NCI-H82 (cell line): ENCODE results near the gene OS9.
A peak's percentile ranks its signal among the peaks of the same experiment; 100 is the strongest.

Experiments used
- DNase-seq: peaks from one replicate; lab custom pipeline; 2025; lab: John Stamatoyannopoulos, UW

The OS9 gene

DNA sequence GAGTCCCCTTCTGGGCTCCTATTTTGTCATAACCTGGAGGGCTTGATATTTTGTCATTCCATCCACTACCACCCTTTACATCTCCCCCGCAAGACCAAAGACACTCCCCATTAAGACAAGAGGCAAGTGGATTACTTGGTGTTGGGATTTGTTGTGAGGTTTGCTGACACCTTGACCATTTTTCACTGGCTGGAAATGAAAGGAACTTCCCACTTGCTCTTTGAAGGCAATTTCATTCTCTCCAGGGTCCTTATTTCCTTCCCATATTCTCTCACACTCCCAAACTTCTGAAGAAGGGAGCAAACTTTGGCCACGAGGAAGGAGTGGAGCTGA, 29.7 kb downstream of the OS9 start:
- no peak for DNase-seq

DNA sequence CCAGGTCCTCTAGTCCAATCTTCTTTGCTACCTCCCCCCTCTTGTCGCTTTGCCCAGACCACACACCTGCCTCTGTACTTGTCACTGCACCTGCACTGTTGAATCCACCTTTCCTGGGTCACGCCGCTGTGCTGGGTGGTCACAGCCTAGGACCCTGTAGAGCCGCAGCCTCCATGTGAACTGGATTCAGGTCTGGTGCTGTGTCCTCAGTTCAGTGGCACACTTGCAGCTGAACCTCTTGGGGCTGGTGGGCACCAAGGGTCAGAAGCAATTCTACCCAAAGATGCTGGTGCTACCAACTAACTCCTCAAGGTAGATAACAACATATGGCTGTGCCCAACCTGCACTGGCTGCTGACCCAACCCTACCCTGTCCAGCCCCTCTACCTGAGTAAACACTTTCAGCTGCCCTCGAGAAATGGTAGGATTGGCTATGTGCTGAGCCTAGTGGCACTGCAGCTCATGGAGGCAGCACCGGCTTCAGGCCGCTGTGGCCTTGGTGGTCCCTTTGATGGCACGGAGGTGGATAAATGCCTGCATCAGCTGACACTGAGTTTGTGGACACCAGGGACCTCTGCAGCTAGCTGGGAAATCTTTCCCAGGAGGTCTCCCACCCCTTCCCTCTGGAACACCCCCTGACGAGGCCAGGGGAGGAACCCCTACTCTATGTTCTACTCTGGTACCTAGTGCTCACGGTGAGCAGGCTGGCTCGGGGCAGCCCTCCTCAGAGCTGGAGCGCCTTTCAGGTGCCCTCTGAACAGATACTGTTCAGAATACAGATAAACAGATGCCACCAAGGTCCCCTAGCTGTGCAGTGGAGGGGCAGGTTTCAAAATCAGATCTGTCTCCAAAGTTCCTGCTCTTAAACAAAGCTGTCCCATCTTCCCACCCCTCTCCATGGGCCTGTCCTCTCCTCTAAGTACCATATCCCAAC, 30.3 kb downstream of the OS9 start:
- no peak for DNase-seq

DNA sequence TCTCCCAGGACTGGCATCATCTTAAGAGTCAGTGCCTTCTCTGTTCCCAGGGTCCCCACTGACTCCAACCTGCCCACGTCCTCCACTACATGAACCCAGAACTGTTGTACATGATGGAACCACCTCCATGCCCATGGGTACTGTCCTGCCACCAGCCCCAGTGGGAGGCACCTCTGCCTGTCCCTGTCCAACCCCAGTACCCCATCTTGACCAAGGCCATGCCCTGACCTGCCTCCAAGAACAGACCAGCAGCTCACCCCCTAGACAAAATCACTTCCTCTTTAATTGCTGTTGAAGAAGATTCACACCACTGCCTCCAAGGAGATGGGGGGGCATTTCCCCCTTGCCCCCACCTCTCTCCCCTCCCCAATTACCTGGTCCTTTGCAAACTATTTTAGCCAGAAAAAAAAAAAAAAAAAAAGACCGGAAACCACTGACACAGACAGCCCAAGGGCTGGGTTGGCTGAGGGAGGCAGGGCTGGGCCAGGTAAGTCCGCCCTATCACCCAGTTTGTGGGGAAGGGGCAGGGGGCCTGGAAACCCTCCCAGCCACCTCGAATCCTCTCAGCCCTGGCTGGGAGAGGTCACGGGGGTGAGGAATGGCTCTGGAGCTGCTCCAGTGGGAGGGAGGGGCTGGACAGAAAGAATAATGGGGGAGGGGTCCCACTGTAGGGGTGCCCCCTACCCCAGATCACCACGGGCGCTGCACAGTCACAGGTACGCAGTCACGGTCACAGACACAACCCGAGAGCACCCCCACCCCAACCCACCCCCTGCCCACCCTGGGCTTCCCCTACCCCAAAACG, 31.2 kb downstream of the OS9 start:
- no peak for DNase-seq

DNA sequence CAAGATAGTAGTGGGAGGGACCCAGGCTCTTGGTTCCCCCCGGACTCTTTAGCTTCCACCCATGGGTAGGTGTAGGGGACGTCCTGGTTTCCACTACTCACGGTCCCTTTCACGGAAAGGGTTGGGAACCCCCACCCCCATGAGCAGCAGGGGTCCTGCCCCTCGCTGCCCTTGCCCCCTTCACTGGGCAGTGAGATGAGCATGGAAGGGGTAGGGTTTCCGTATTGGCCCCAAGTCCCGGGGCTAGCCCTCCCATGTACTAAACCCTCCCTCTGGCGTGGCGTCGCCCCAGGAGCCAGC, 31.9 kb downstream of the OS9 start:
- DNase-seq: no peak

DNA sequence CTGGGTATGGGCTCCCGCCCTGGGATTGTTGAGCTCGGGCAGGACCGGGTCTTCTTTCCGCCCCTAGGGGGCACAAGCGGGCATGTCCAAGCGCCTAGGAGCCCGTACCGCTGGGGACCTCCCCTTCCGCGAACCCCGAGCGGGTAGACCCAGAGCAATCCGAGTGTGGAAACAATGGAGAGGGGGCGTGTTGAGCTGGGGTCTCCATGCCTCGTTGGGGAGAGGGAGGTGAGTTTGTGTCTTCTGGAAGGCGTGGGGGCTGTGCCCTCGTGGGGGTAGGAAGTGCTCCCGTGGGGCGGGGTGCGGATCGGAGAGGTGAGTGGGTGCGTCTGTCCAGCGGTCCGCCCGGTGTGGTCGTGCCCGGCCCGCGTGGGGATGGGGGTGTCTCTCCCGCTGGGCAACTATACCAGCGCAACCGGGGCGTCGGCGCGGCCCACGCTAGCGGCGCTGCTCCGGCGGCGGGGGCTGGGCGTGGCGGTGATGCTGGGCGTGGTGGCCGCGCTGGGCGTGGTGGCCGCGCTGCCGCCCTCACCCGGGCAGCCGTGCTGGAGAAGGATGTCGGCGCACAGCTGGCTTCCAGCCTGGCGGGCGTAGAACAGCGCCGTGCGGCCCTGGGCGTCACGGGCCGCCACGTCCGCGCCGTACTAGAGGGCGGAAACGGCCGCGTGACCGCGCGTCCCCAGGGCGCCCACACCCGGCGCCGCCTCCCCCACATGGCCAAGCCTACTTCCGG, 32.4 kb downstream of the OS9 start:
- peak; percentile 95 for DNase-seq

DNA sequence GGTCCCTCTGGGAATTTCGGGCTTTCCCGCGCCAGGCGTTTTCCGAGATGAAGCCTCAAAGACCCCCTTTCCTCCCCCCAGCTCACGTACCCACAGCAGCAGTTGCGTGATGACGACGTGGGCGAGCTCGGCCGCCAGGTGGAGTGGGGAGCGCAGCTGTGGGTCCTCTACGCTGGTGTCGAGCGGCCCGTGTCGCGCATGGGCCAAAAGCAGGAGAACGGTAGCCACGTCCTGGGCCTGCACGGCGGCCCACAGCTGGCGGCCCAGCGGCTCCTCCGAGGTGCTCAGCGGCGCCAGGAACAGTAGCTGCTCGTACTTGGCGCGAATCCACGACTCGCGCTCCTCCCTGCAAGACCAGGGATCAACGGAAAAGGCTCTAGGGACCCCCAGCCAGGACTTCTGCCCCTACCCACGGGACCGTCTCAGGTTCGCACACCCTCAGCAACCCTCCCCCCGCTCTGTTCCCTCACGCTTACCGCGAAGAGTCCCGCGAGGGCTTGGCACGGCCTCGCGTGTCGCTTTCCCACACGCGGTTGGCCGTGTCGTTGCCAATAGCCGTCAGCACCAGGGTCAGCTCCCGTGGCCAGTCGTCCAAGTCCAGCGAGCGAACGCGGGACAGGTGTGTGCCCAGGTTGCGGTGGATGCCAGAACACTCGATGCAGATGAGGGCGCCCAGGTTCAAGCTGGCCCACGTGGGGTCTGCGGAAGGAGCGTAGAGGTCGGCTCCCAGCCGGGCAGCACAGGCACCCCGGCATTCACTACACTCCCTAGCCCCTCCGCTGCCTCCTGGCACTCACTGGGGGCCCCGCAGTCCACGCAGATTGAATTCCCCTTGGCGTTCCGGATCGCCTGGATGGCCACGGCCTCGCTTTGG, 33.2 kb downstream of the OS9 start:
- DNase-seq: no peak

DNA sequence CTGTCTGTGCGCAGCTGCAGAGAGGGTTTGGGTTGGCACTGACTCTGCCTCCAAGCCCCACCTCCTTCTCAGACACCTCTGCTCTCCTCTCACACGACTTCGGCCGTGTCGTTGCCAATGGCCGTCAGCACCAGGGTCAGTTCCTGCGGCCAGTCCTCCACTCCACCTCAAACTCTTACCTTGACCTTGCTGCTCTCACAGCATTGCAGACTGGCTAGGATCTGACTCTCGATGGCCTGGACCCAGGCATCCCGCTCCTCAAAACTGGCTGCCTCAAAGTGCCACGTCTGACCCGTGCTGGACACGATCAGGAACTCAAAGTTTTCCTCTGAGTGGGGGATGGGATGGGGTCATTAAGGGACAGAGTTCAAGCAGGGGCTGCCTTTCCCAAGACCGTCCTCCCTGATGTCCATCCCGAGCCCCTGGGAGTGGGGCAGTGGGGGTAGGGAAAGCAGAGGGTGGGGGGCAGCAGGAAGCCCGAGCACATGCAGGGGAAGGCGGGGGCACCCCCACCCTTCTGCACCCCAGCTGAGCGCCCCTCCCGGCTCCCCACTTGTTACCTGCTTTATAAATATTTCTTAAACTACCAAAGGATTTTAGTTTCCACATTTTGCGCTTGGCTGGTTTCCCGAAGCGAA, 33.9 kb downstream of the OS9 start:
- DNase-seq: no peak

DNA sequence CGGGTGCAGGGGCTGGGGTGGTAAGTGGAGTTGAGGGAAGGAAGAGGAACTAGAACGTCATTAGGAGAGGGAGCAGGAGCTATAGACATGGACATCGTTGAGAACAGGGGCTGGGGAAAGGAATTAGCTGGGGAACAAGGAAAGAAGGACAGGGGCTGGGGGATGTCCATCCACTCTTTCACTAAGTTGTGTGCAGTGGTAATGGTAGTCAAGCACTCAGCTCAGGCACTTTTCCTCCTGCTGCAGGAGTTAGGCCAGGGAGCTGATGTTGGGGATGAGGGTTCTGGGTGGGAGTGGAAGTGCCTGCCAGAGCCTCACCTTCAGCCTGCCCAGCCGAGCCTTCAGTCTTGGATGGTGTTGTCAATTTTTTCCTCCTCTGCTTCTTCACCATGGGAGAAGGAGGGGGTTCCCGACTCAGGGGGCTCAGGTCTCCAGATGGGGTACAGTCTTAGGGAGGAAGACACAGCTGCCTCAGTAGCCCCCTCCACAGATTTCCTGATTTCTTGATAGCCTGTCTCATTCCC, 35.5 kb downstream of the OS9 start:
- no peak for DNase-seq

DNA sequence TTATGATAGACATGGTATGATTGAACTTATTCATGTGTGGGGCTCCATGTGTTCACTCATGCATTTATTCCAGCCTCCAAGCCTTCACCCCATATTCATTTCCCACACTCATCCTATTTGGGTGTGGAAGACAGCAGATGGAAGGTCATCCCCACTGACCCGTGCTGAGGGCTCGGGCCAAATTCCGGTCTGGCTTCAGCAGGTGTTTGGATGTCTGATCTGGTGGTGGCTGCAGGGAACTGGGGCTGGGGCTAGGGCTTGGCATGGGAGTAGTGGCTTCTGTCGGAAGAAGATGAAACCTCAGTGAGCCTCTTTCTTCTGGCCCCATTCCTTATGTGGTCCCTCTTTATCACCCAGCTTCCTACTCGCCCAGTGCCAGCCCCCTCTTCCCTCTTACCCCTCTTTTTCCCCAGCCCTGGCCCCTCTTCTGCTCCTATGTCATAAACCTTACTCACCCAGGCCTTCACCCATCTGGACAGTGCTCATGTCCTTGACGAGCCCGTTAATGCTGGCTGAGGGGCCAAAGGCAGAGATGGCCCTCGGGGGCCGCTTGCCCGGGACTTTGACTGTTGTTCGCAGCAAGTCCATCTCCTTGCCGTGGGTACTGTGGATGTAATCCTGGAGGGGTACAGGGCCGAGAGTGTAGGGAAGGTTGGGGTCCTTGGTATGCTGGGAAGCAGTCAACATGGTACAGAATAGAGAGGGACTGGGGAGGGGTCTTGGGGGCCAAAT, 36.6 kb downstream of the OS9 start:
- no peak for DNase-seq

DNA sequence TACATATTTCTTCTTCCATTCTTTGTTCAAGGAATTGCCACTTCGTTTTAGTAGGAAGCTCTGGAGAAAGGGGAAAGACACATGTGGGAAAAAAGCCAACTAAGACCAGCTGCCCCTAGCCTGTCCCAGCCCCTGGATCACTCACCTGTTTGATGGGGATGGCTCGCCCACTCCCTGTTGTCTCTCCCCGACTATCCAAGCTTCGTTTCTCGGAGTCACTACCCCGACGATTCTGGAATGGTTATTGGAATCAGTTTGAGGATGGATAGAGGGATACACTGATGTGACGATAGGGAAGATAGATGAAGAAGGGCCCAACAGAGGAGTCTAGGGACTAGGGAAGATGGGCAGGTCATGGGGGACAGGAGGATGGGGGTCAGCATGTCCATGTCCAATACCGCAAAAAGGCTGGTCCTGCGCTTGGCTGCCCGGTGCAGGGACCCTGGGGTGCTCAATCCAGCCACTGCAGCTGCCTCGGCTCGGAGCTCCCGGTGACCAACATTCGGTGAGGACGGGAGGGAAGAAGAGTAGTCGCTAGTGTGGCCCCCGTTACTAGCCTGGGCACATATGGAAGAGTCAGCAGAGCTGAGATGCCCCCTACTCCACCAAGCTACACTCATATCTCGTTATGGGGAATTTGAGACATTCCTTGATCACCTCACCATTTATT, 37.6 kb downstream of the OS9 start:
- no peak for DNase-seq

DNA sequence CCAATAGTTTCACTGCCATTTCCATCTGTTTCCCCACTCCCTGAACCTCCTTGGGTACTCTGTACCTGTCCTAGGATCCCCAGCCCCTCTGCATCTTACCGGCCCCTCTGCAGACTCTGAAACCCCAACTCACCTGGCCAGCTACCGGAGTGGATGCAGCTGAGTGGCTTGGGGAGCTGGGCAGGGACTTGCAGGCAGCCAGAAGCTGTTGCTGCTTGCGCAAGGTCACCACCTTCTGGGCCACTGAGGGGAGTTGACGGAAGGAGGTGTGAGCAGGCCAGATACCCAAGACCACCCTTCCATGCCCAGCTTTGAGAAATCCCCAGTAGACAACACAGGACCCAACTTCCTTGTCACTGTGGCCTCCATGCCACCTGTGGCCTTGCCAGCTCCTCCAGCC, 38.3 kb downstream of the OS9 start:
- no peak for DNase-seq

DNA sequence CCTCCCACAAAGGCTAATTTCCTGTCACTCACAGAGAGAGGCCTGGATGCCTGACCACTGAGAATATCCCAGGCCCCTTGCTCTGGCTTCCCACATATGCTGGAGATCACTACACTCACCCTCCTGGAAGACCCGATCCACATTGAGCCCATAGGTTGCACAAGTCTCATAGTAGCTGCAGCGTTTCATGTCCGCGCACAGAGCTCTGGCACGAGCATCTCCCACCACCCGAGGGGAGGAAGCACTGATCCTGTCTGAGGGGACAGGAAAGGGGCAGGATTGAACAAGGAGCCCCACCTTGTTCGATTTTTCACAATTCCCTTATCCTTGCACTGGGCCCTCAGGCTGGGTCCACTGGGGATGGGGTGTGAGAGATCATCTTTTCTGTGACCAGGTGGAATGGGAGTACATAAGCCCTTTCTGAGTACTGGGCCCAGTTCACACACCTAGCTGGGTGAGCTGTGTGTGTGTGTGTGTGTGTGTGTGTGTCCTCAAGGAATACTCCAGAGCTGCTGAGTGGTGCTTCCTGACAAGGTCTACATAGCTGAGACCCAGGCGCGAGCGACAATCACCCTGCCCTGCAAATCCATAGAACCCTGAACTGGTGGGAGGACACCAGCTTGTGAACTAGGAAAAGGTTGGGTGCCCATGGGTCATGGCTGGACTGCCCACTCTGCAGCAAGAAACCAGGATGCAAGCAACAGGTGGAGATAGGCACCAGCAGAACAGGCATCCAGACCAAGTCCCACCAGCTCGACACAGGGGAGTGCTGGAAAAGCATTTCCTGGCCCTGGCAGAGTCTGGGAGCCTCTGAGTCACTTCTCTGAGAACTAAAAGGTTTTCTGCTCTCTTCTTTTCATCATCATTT, 39.0 kb downstream of the OS9 start:
- no peak for DNase-seq

DNA sequence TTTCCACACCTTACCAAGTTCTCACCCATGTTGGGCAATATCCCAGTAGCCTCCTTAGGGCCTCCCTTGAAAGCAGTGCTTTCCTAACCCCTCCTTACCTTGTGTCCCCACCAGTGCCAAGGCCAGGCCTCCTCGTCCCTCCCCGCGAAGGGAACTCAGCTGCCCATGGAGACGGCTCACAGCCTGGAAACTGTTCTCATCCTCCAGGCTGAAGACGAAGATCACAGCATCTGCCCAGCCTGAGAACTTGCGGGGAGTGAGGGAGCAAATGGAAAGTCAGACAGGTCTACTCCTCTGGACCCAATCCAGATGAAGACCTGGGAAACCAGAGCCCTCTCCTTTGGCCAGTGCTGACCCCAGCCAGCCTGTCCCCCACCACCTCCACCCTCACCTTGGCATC, 40.0 kb downstream of the OS9 start:
- DNase-seq: no peak

DNA sequence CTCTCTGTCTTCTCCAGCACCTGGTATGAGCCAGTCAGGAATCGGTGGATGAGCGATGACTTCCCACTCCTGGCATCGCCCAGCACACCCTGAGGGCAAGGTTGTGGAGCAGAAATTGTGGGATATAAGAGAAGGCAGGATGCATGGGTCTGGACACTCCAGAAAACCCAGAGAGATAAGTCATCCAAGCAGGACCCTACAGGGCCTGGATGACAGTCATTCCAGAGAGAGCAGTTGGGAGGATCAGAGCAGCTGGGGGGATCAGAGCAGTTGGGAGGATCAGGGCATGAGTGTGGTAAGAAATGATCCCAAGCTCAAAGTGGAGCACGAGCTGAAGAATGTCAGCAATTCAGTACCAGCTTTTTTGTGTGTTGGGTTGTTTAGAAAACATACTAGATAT, 40.7 kb downstream of the OS9 start:
- DNase-seq: peak; percentile 50

DNA sequence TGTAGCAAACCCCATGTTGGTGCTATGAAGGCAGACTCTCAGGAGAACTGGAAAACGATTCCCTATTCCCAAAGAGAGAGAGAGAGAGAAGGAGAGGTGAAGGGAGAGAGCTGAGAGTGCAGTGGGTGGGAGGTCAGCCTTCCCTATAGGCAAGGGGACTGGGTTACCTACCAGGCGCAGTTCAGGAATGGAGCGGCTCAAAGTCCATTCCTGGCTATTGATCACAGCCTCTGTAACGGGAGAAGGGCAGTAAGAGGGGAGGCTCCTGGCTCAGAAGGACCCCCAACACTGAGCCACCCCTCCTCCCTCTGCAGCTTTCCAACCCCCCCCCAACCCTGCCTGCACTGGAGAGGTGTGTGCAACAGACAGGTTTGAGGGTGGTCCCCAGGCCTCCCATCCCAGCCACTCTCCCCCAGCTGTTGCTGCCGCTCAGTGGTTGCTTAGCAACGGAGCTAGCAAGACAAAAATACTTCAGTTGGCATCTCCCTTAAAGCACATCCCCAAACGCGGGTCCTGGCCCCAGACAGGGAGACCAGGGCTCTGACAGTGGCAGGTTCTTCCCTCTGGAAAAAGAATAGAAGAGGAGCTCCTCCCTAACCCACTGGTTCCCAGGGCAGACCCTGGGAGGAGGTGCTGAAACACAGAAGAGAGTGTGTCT, 41.4 kb downstream of the OS9 start:
- DNase-seq: peak; percentile 59

DNA sequence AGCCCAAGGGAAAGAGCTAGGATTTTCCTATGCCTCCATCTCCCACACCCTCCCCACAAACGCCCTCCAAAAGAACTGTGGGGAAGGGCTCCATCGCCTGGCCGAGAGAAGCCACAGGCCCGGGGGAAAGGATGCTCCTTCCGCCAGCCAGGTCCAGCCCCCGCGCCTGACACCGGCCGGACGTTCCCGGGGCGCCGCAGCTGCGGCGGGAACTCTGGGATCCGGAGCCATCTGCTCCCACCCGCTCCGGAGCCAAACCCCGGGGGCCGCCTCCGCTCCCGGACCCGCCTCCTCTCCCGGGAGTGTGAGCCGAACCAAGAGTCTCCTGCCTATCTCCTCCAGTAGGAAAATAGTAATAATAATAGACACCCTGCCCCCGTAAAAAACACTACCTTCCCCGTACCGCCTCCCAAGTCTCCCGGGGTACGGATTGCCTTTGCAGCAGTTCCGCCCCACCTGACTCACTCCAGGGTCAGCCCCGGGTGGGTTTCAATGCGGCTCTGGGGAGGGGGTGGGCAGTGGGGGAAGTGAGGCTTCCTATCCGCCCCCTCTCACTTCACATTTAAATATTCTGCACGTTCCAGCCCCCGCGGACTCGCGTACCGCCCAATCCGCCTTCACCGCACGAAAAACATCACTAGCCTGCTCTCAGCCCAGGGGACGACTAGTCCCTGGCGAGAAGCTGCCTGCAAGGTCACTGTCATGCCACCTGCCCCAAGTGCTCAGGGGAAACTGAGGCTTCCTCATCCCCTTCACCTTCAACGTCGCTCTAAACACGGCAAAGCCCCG, 42.2 kb downstream of the OS9 start:
- peak; percentile 73 for DNase-seq

DNA sequence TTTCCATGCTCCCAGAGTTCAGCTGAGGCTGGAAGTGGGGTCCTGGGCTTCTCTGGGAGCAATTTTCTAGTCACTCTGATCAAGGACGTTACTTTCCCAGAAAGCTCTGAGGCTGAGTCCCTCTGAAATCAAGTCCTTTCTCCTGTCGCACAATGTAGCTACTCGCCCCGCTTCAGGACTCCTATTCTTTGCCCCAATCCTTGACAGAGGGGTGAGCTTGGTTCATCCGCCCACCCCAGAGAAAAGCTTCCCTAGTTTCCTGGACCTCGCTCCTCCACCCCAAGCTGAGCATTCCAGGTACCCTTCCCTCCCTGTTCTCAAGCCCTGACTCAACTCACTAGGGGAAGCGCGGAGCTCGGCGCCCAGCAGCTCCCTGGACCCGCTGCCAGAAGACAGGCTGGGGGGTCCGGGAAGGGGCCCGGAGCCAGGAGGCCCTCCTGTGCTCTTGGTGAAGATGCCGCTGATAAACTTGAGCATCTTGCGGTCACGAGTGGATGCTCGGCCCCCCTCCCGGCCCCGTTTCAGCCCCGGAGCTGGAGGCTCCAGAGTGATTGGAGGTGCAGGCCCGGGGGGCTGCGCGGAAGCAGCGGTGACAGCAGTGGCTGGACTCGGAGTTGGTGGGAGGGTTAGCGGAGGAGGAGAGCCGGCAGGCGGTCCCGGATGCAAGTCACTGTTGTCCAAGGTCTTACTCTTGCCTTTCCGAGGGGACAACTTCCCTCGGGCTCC, 43.0 kb downstream of the OS9 start:
- DNase-seq: no peak
